Subcutaneous adipose tissue (tissue), 4 donors: ENCODE data around the gene PEX3. TPM values are rescaled to one million over a fixed set of nuclear protein-coding genes. Genes with fewer than 3 reads are reported as not detected.

Source experiments
- CTCF ChIP-seq: fragments of 450-650 bp; IDR thresholded peaks from one replicate; pipeline ENCODE4 v1.5.1; 2016; ENCODE audit warnings: low read depth, mild to moderate bottlenecking, control low read depth, antibody characterized with exemption, moderate library complexity
- total RNA-seq, 4 donors: library from RNA; depleted of rRNA; stranded (reverse); fragments of >200 nt; gene quantifications; one replicate each; pipeline ENCODE4 v1.1.0, GENCODE V29; 2016

The PEX3 gene
- total RNA-seq, 4 donors from 2014 or later = 7.3 to 14.3 (median 12.4) TPM

DNA sequence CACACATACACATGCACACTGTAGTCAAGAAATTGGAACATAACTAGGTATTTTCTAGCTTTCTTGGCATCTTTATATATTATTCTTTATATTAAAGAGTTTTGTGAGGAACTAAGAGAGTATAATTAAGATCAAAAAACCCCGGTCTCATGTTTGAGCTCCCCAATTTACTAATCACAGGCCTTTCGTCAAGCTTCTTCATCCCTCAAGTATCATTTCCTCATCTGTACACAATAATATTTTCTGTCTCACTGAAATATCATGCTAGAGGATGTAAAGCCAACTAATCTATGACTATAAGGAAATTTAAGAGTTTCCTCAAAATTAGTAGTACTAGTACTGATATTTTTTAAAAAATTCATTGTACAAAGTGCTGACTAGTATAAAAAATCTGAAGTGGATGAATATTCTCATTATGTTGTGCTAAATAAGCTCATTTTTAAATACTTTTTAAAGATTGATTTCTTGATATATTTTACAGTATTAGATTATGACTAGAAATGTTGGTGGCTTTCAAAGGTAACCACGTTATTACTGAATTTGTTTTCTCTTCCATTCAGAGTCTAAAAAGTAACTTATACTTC lies 28.0 kb downstream of the PEX3 start:
- no peak for TF ChIP-seq CTCF

- no peak for TF ChIP-seq CTCF
Observed at GRCh38 chr6:143482593-143482992, 32.0 kb downstream of the PEX3 start.

- TF ChIP-seq CTCF = no peak
Observed at GRCh38 chr6:143485967-143486366, 35.4 kb downstream of the PEX3 start.

GRCh38 chr6:143486752-143487151 lies 36.1 kb downstream of the PEX3 start:
- no peak for TF ChIP-seq CTCF

DNA sequence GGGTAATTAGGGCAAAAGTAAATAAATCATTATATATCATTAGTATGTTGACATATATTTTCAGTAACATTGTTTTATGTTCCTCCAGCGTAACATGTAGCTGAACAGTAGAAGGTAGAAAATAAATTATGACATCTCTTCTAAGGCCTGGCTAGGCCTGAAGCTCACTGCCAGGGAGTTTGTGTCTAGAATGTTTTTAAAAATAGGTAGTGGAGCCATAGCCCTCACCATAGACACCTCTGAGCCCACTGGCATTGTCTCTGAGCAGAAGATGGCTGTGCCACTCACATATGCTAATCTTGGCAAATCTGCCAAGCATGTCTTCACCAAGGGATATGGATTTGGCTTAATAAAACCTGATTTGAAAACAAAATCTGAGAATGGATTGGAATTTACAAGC lies 39.6 kb downstream of the PEX3 start:
- TF ChIP-seq CTCF = no peak

- TF ChIP-seq CTCF = no peak
Observed at GRCh38 chr6:143490775-143491174, 40.2 kb downstream of the PEX3 start.

- no peak for TF ChIP-seq CTCF
Observed at GRCh38 chr6:143496974-143497373, 46.4 kb downstream of the PEX3 start.
